ENCODE measurements around the gene TANGO6.
"Not testable (repeated sequence)": the region's sequence is repeated elsewhere in the genome, so short reads cannot be mapped to it uniquely, and the experiment has no call there.

TANGO6 gene

GRCh38 chr16:68969338-68969737 is 126.0 kb downstream of the TANGO6 start:
- no peak for DNase-seq (ENCODE audit: low read depth in 2 of 2)

GRCh38 chr16:68972013-68972412 is 128.7 kb downstream of the TANGO6 start:
- DNase-seq (ENCODE audit: low read depth in 2 of 2): no peak

GRCh38 chr16:68972720-68973119 is 129.4 kb downstream of the TANGO6 start:
- no peak for DNase-seq (ENCODE audit: low read depth in 2 of 2)

GRCh38 chr16:68973611-68974120 is 130.3 kb downstream of the TANGO6 start:
- DNase-seq (ENCODE audit: low read depth in 2 of 2): no peak

GRCh38 chr16:68978303-68978954 is 135.1 kb downstream of the TANGO6 start:
- DNase-seq (ENCODE audit: low read depth in 2 of 2): no peak

- DNase-seq (ENCODE audit: low read depth in 2 of 2): no peak
Observed at GRCh38 chr16:68980695-68981315, 137.5 kb downstream of the TANGO6 start.

- DNase-seq (ENCODE audit: low read depth in 2 of 2): no peak
Observed at GRCh38 chr16:68981971-68982370, 138.6 kb downstream of the TANGO6 start.

GRCh38 chr16:68984467-68984866 is 141.1 kb downstream of the TANGO6 start:
- no peak for DNase-seq (ENCODE audit: low read depth in 2 of 2)

- no peak for DNase-seq (ENCODE audit: low read depth in 2 of 2)
Observed at GRCh38 chr16:68985268-68985667, 141.9 kb downstream of the TANGO6 start.

GRCh38 chr16:68985855-68986254 is 142.5 kb downstream of the TANGO6 start:
- no peak for DNase-seq (ENCODE audit: low read depth in 2 of 2)

- DNase-seq (ENCODE audit: low read depth in 2 of 2): no peak
Observed at GRCh38 chr16:68987734-68988457, 144.6 kb downstream of the TANGO6 start.

- not testable (repeated sequence) for DNase-seq (ENCODE audit: low read depth in 2 of 2)
Observed at GRCh38 chr16:68990172-68990845, 147.0 kb downstream of the TANGO6 start.

GRCh38 chr16:68991075-68991474 is 147.7 kb downstream of the TANGO6 start:
- DNase-seq (ENCODE audit: low read depth in 2 of 2): no peak

- no peak for DNase-seq (ENCODE audit: low read depth in 2 of 2)
Observed at GRCh38 chr16:68992521-68992920, 149.2 kb downstream of the TANGO6 start.

- DNase-seq (ENCODE audit: low read depth in 2 of 2): no peak
Observed at GRCh38 chr16:68993456-68993855, 150.1 kb downstream of the TANGO6 start.

GRCh38 chr16:68993885-68994284 is 150.6 kb downstream of the TANGO6 start:
- DNase-seq (ENCODE audit: low read depth in 2 of 2): no peak

GRCh38 chr16:68994324-68994723 is 151.0 kb downstream of the TANGO6 start:
- DNase-seq (ENCODE audit: low read depth in 2 of 2): no peak

GRCh38 chr16:68995011-68995504 is 151.7 kb downstream of the TANGO6 start:
- no peak for DNase-seq (ENCODE audit: low read depth in 2 of 2)

GRCh38 chr16:68997564-68997963 is 154.2 kb downstream of the TANGO6 start:
- no peak for DNase-seq (ENCODE audit: low read depth in 2 of 2)

GRCh38 chr16:68999114-68999513 is 155.8 kb downstream of the TANGO6 start:
- DNase-seq (ENCODE audit: low read depth in 2 of 2): no peak

GRCh38 chr16:69003500-69003899 is 160.2 kb downstream of the TANGO6 start:
- no peak for DNase-seq (ENCODE audit: low read depth in 2 of 2)

Data from stimulated activated CD4-positive, alpha-beta T cell treated with anti-CD3 and anti-CD28 coated beads, Interleukin-4, amount 100 ng/mL, for 48 hours (primary cell).